G401 (cell line): ENCODE measurements around the gene BMP7. TPM values are rescaled to one million over a fixed set of nuclear protein-coding genes. Genes with fewer than 3 reads are reported as not detected.
"Not testable (repeated sequence)": the region's sequence is repeated elsewhere in the genome, so short reads cannot be mapped to it uniquely, and the experiment has no call there.

Source experiments
- DNase-seq: peaks from one replicate; pipeline ENCODE4 v3.0.0-alpha.2; 2015; ENCODE audit warnings: low spot score
- in situ Hi-C: cut with HindIII; loops from 2 replicates; pipeline ENCODE4 v1.10.0; 2016; ENCODE audit warnings: low sequenced_read_pairs, mixed read lengths
- total RNA-seq: library from RNA; depleted of rRNA; stranded (reverse); fragments of >200 nt; shearing (Covaris generic); gene quantifications from 2 replicates; pipeline ENCODE4 v1.2.3, GENCODE V29; 2014

BMP7 gene
- total RNA-seq, 1 experiment from 2014 or later, result 81.3 TPM

GRCh38 chr20:57289391-57290177 lies 23.1 kb upstream of the BMP7 start:
- in situ Hi-C loops, result no loop called here

DNA sequence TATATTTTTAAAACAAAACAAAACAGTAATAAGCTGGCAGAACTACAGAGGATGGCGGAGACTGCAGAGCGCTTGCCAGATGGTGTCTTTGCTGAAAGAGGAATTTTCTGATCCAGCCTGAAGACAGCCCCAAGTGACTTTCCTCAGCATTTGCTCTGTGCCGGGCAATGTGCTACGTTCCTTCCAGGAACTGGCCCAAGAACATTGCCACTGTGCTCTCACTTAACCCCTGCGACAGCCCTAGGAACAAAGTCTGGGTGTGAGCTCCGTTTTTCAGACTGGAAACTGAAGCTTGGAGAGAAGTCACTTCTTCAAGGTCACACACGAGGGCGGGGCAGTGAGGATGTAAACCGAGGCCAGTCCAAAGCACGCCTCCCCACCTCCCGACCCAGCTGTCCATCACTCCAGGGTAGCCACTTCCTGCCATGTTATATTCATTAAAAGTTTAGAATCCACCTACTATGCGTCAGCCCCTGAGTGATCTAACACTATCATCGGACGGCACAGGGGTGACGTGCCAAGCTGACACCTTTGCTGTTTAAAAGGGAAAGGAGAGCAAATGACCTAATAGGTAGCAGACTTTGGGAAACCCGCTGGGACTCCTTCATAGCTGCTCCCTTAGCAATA lies 22.3 kb upstream of the BMP7 start:
- peak; percentile 20 for DNase-seq
- in situ Hi-C loops, result no loop called here

More at GRCh38 chr20:57289391-57290177, 23.1 kb upstream of the BMP7 start:
- DNase-seq, result peak; percentile 39

DNA sequence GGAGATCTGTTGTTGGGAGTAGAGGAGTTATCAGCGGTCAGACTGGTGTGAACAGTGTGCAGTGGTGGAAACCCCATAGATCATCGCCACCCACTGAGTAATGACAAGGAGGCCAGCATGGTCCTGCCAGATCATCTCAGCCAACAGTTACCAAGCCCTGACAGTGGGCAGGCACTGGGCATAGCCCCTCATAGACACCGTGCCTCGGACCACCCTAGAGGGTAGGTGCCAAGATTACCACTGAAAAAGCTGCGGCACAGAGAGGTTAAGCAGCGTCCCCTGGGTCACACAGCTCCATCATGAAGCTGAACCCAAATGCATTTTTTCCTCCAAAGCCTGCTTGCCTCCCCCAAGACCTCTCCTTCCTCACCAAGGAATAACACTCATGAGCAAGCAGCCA lies 21.5 kb upstream of the BMP7 start:
- in situ Hi-C loops, result no loop called here

GRCh38 chr20:57287007-57287880 lies 20.8 kb upstream of the BMP7 start:
- in situ Hi-C loops, result no loop called here

More for the DNA sequence above, 21.5 kb upstream of the BMP7 start:
- DNase-seq, result no peak

GRCh38 chr20:57283860-57284259 lies 17.4 kb upstream of the BMP7 start:
- in situ Hi-C loops, result no loop called here
- DNase-seq, result no peak

More at GRCh38 chr20:57287007-57287880, 20.8 kb upstream of the BMP7 start:
- DNase-seq, result peak; percentile 23

DNA sequence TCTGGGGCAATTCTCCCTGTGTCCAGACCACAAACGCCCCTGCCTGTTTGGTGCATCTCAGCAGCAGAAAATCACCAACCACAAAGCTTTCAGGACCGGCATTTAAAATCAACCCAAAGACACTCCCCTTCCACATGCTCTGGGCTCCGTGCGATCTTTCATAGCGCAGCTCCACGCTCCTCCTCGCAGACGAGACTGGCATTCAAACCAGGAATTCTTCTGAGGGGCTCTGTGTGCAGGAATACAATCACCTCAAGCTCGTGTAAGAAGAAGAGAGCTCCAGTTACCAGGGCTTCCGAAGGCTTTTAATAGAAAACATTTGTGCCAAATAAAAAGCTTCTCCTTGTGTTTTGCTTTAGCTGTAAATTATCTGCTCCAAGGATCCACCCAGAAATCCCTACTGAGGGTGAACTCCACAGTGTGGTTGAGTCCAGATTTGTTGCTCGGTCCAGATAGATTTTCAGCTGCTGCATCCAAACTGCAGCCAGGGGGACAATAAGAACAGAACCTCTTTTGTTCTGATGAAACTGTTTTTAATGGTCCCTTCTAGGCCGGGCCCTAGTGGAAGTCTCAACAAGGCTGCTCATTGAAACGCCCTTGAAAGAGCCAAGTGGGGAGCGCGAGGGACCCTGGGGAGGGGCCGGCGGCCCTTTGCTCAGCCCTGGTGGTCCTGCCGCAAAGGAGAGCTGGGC lies 16.4 kb upstream of the BMP7 start:
- no peak for DNase-seq
- in situ Hi-C loops, result no loop called here

DNA sequence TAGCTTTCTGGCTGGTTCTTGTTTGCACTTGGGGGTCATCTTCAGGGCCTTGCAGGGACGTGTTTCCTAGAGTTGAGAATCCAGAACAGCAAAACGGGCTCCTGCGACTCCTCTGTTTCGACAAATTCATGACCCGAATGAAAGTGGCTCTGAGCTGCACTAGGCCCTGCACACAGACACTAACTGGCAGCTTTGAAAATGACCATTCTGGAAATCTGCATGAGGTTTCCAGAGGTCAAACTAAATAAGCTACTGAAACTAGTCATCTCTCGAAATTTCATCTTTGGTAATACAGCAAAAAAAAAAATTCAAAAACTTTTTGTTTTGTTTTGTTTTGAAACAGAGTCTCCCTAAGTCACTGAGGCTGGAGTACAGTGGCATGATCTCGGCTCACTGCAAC lies 15.5 kb upstream of the BMP7 start:
- DNase-seq, result no peak
- in situ Hi-C loops, result no loop called here

DNA sequence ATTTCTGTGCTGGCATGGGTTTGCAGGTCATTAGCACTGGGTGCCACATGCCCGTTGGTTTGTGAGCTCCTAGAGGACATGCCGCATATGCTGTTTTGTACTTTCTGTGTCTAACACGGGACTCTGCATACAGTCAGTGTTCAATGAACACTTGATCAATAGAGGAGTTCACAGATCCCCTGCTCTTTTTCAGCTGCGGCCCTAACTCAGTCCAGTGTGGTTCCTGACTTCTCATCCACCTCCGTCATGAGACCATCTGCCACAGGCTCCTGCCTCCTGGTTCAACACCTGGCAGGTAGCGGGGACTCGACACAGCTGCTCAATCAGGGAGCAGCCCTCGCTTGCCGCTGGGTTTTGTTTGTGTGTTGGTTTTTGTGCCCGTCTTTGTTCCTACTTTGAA lies 13.8 kb upstream of the BMP7 start:
- in situ Hi-C loops, result no loop called here
- no peak for DNase-seq

GRCh38 chr20:57279548-57279947 lies 13.1 kb upstream of the BMP7 start:
- in situ Hi-C loops, DNase-seq: not testable (repeated sequence)

- in situ Hi-C loops, result no loop called here
Measured at GRCh38 chr20:57278457-57278856, 12.0 kb upstream of the BMP7 start.

DNA sequence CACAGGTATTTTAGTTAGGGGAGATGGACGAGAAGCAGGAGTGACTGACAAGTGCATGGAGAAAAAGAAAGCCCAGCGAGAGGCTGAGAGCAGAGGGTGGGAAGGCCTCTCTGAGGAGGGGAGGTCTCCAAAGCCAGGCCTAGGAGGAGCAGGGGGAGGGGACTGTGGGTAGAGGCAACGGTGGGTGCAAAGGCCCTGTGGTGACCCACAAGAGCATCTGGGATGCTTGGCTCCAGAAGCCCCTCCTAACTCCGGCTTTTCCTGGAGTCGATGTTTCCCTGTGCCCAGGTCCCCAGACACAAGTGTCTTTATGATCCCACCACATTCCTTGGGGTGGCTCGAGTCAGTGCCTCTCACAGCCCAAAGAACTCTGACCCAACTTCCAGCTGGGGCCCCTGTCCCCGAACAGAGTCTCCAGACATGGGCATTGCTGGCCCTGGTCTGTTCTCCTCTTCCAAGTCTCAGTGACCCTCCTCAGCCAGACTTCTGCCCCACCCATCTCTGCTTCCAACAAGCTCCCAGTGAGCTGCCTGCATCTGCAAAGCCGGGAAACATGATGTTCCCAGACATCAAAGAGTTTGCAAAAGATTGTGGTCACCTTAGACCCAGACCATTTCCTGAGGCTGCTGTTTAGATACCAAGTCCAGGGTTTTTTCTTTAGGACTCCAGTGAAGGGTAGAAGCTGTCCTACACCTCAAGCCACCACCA lies 11.1 kb upstream of the BMP7 start:
- DNase-seq, result no peak
- in situ Hi-C loops, result no loop called here

More at GRCh38 chr20:57278457-57278856, 12.0 kb upstream of the BMP7 start:
- no peak for DNase-seq

- in situ Hi-C loops, result no loop called here
- DNase-seq, result no peak
Measured at GRCh38 chr20:57276221-57276620, 9.8 kb upstream of the BMP7 start.

GRCh38 chr20:57275813-57276212 lies 9.4 kb upstream of the BMP7 start:
- DNase-seq, result no peak
- in situ Hi-C loops, result no loop called here

- in situ Hi-C loops, result no loop called here
- no peak for DNase-seq
Measured at GRCh38 chr20:57275334-57275733, 8.9 kb upstream of the BMP7 start.

- in situ Hi-C loops, result no loop called here
- DNase-seq, result no peak
Measured at GRCh38 chr20:57274846-57275245, 8.4 kb upstream of the BMP7 start.

DNA sequence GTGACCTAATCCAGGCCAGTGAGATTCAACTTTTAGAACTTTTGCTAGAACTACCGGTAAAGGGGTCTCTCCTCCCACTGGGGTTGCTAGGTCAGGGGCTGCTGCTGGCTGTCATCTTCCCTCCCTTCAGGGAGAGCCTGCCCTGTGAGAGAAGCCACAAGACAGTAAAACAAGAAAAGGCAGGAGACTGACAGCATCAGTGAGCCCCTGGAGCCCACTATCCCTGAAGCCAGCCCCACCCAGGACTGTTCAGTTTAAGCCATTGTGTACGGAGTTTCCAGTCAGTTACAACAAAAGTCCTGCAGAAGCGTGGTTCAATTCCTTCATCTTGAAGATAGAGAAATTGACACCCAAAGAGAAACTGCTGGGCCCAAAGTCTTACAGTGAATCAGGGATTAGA lies 7.9 kb upstream of the BMP7 start:
- in situ Hi-C loops, result no loop called here
- DNase-seq, result no peak

DNA sequence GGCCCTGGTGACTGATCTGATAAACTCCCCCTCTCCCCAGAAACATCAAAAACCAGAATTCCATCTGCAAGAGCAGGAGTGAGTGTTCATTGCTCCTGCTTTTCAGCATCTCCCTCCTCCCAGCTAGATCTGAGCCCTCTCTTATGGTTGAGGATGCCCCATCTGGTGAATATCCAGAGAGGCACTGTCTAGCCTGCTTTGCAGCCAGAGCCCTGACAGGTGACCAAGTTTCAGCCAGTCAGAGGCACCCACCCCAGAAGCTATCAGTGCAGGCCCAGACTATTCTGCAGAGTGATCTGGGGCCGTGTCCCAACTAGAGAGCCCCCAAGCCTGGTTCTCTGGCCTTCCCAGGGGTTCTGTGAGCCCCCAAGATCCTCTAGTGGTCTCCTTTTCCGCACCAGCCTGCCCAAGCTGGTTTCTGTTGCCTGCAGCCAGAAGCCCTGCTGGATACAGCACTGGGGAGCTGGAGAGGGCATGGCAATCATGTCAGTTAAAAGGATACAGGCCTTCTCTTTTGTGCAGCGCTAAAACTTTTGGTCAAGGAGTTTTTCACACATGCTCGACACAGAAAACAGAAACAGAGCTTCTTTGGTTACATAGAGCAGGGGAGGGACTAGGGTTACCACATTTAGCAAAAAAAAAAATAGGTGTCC lies 6.6 kb upstream of the BMP7 start:
- no peak for DNase-seq
- in situ Hi-C loops, result no loop called here
